Measurements from ENCODE around the gene IDE. TPM values are rescaled to one million over a fixed set of nuclear protein-coding genes. Genes with fewer than 3 reads are reported as not detected.

IDE gene
- polyA plus RNA-seq, 2 donors, result 10.2 to 11.6 TPM

Other genes with a start within 250 kb of the IDE start
- 1 to 10 TPM; 4.1 to 7.1 TPM for gene KIF11, start 19.0 kb upstream of the IDE start, polyA plus RNA-seq
- gene HHEX, start 115.9 kb upstream of the IDE start, polyA plus RNA-seq, result 1 to 10 TPM; 2.1 to 3.4 TPM

Measured in esophagus (tissue), 2 donors.